GM12878 (cell line): ENCODE results near the gene PLPP7. TPM values are rescaled to one million over a fixed set of nuclear protein-coding genes. Genes with fewer than 3 reads are reported as not detected.

Experiments
- BHLHE40 ChIP-seq, 2 experiments: fragments of 450-650 bp in 1 of 2; IDR thresholded peaks; 2 replicates each; pipeline ENCODE4 v1.6.1; 2011 to 2017; ENCODE audit warnings: low read depth in 2 of 2, borderline replicate concordance in 1 of 2, improper control_type of control experiment in 1 of 2, low read length in 1 of 2, mild to moderate bottlenecking in 1 of 2
- BMI1 ChIP-seq: fragments of 450-650 bp; IDR thresholded peaks from 2 replicates; pipeline ENCODE4 v1.6.1; 2016; ENCODE audit warnings: mild to moderate bottlenecking, moderate library complexity, borderline replicate concordance
- EGR1 ChIP-seq, 2 experiments: IDR thresholded peaks; 1 replicate in 1 of 2; 2 replicates in 1 of 2; pipeline ENCODE4 v1.6.1; 2011 to 2012; ENCODE audit warnings: low read depth in 2 of 2, low read length in 2 of 2, borderline replicate concordance in 1 of 2, mild to moderate bottlenecking in 1 of 2, moderate library complexity in 1 of 2
- GATAD2B ChIP-seq: fragments of 450-650 bp; conservative IDR thresholded peaks from 2 replicates; pipeline ENCODE4 v1.6.1; 2017; ENCODE audit warnings: low read depth, mild to moderate bottlenecking, moderate library complexity
- HDAC6 ChIP-seq: fragments of 200-600 bp; sonication (generic); IDR thresholded peaks from one replicate; pipeline ENCODE4 v1.8.0; 2017; ENCODE audit warnings: antibody characterized with exemption; ENCODE audit not compliant: unreplicated experiment
- MTA2 ChIP-seq: fragments of 450-650 bp; IDR thresholded peaks from 2 replicates; pipeline ENCODE4 v1.6.1; 2016; ENCODE audit warnings: low read depth, mild to moderate bottlenecking, moderate library complexity
- polyA plus RNA-seq, 11 experiments: library from polyadenylated mRNA; depleted of rRNA in 4 of 11; unstranded in 6 of 11; stranded (reverse) in 5 of 11; fragments of >200 nt; fragmentation: Nextera tagmentation in 4 of 11; fragmentation: Illumina TruSeq in 1 of 11; extraction: Ambion mirVana in 4 of 11; extraction: Trizol in 1 of 11; gene quantifications; 1 replicate in 1 of 11; 2 replicates in 10 of 11; pipeline versions ENCODE4 v1.2.1 to v1.2.3, GENCODE V29; 2011 to 2016; ENCODE audit warnings: inconsistent platforms in 2 of 11, missing spikeins in 2 of 11, low read depth in 1 of 11
- total RNA-seq, 4 experiments: library from RNA; depleted of rRNA in 3 of 4; stranded (reverse); fragments of >200 nt in 3 of 4; fragmentation: Illumina TruSeq in 1 of 4; extraction: Trizol in 1 of 4; gene quantifications; 2 replicates each; pipeline versions ENCODE4 v1.2.1 to v1.2.3, GENCODE V29; 2013 to 2021
- TF ChIP-seq, protein P1 (sequence below): IDR thresholded peaks from 2 replicates; pipeline ENCODE4 v1.6.1; 2012; ENCODE audit warnings: improper control_type of control experiment, low read depth, low read length; ENCODE audit not compliant: insufficient replicate concordance

PLPP7 gene
- total and polyA plus RNA-seq, 10 of the 15 experiments (the other 5 are each of a cell fraction or from before 2014, with no cell fraction given) = 0.05 to 1.0 (median 0.40) TPM; not detected in 3

DNA sequence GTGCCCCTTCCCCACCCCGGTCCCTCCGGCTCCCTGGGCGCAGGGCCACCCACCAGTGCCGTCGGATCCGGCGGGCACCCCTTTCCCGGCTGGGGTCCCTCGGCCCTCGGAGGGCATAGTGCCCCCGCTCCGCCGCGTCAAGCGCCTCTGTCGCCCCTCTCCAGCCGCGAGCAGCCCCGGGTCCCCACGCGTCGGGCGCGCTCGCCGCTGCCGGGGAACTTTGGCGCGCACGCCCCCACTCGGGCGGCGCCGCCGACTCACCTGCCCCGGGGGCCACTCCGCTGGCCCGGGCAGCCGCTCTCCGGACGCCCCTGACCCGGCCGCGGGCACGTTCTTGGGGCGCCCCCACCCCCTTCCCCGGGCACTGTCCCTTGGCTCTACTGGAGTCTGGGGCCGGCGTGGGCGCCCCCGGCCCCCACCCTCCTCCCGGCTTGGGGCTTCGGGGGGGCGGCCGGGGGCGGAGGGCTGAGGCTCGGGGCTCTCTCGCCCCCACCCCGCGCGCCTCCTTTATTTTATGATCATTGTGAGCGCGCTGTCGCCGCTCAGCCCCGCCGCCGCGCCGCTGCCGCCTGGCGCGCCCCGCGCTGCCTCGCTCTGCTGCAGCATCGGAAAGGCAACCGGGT is 12.1 kb upstream of the PLPP7 start (continued):
- TF ChIP-seq, protein P1, sequence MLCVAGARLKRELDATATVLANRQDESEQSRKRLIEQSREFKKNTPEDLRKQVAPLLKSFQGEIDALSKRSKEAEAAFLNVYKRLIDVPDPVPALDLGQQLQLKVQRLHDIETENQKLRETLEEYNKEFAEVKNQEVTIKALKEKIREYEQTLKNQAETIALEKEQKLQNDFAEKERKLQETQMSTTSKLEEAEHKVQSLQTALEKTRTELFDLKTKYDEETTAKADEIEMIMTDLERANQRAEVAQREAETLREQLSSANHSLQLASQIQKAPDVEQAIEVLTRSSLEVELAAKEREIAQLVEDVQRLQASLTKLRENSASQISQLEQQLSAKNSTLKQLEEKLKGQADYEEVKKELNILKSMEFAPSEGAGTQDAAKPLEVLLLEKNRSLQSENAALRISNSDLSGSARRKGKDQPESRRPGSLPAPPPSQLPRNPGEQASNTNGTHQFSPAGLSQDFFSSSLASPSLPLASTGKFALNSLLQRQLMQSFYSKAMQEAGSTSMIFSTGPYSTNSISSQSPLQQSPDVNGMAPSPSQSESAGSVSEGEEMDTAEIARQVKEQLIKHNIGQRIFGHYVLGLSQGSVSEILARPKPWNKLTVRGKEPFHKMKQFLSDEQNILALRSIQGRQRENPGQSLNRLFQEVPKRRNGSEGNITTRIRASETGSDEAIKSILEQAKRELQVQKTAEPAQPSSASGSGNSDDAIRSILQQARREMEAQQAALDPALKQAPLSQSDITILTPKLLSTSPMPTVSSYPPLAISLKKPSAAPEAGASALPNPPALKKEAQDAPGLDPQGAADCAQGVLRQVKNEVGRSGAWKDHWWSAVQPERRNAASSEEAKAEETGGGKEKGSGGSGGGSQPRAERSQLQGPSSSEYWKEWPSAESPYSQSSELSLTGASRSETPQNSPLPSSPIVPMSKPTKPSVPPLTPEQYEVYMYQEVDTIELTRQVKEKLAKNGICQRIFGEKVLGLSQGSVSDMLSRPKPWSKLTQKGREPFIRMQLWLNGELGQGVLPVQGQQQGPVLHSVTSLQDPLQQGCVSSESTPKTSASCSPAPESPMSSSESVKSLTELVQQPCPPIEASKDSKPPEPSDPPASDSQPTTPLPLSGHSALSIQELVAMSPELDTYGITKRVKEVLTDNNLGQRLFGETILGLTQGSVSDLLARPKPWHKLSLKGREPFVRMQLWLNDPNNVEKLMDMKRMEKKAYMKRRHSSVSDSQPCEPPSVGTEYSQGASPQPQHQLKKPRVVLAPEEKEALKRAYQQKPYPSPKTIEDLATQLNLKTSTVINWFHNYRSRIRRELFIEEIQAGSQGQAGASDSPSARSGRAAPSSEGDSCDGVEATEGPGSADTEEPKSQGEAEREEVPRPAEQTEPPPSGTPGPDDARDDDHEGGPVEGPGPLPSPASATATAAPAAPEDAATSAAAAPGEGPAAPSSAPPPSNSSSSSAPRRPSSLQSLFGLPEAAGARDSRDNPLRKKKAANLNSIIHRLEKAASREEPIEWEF = no peak
- TF ChIP-seq BHLHE40 (IDR thresholded peaks at IDR 0.05; ENCODE audit: borderline replicate concordance in 1 of 2, low read depth in 2 of 2, low read length in 1 of 2) (peak in 1 of 2 experiments; percentile 45; a peak in 2 of 4 replicates), MTA2 (no peak), GATAD2B (peak; percentile 30; the same call in 1 of the 2 replicates), HDAC6 (peak; percentile 32), EGR1 (IDR thresholded peaks at IDR 0.05; ENCODE audit: borderline replicate concordance in 1 of 2, low read depth in 2 of 2, low read length in 2 of 2) (peak in 1 of 2 experiments; percentile 30; a peak in 1 of 3 replicates), BMI1 (no peak)
